NCI-H128 (cell line): ENCODE results near the gene ACOX3.
"Not testable (repeated sequence)": the region's sequence is repeated elsewhere in the genome, so short reads cannot be mapped to it uniquely, and the experiment has no call there.

Experiments used
- DNase-seq: peaks from one replicate; lab custom pipeline; 2025; ENCODE audit not compliant: unreplicated experiment; lab: John Stamatoyannopoulos, UW

ACOX3 gene

DNA sequence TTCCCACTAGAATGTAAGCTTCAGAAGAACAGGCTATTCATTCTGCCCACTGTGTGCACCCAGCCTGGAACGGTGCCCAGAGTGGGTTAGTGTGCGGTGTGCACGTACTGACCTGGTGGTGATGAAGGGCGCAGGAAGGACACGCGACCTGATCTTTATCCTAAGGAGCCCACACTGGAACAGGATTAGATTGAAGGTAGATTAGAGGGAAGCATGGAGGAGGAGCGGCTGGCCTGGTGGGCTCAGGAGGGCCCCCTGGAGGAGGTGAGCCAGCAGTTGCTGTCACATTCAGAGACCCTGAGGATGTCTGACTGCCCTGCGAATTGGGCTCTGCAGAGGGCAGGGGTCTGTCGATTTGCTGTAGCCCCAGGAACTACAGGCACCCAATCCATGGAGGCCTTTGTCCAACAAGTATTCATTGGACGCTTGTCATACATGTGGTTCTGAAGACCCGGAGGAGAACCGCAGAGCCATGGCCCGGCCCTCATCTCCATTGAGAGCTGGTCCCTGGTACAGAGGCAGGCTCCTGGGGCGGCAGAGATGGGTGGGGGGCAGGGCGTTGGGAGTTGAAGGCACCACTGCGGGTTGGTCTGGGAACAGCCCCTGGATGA is 97.8 kb downstream of the ACOX3 start:
- no peak for DNase-seq

GRCh38 chr4:8341691-8342090 is 98.8 kb downstream of the ACOX3 start:
- no peak for DNase-seq

DNA sequence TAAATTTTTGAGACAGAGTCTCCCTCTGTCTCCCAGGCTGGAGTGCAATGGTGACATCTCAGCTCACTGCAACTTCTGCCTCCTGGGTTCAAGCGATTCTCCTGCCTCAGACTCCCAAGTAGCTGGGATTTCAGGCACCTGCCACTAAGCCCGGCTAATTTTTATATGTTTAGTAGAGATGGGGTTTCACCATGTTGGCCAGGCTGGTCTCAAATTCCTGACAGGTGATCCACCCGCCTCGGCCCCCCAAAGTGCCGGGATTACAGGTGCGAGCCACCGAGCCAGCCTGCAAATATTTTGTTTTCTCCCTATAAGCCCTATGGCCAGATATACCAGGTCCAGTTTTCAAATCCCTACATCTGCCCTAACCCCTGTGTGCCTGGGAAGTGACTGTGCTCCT is 99.2 kb downstream of the ACOX3 start:
- DNase-seq, result not testable (repeated sequence)

DNA sequence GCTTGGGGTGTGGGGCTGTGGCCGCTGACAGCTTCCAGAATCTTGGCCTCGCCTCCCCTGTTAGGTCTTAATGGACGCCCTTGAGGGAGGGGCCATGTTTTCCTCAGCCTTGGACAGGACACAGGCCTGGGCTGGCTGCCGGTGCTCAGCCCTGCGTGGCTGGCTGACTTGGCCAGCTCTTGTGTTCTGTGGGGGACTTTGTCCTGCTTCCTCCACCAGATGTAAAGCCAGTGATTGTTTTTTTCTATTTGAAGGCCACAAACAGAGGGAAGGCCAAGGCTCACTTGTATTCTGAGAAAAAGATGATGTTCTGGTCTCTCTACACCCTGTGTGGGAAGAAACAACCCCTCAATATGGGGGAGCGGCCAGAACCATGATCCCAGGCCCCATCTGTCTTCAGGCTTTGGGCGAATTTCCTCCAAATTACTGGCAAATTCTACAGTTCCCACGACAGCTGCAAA is 99.7 kb downstream of the ACOX3 start:
- DNase-seq, result no peak

GRCh38 chr4:8338351-8338961 is 102.1 kb downstream of the ACOX3 start:
- no peak for DNase-seq

DNA sequence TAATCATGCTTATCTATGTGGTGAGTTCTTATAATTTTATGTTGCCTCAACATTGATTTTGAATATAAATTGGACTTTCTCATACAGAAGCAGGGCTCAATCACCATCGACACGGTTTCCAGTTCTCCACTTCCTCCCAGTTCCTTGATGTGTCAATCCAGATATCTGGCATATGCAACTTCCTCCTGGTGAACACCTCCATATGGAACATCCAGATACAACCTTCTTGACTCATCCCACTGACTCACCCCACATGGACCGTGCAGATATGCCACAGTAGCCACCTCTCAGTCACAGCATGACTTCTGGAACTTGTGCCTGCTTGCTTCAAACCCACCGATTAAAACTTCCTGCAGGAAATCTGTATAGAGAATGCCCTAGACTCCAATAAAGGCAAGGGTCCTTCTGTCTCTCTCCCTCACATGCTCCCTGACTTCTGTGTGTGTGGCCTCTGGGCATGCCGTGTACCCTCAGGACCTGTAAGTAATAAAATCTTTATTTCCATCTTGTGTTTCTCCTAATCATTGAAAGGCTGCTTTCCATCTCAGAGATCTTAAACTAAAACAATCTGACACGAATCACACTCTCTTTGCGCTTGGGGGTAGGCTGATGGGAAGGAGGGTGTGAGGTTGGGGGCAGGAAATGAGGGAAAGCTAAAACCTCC is 104.0 kb downstream of the ACOX3 start:
- no peak for DNase-seq

DNA sequence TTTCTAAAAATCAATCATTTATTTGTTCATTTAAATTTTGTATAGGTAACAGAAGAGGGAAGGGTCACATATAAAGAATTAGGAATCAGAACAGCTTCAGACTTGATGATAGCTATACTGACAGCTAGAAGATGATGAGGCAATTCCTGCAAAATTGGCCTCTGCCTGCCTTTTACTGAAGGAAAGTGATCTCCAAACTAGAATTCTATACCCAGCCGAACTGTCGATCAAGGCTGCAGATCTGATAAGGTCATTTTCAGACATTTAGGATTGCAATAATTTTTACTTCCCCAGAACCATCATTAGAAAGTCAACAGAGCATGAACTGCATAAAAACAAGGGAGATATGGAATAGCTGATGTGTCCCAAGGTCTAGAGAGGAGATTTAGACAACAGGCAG is 104.7 kb downstream of the ACOX3 start:
- DNase-seq, result no peak

GRCh38 chr4:8334786-8335460 is 105.6 kb downstream of the ACOX3 start:
- DNase-seq, result no peak

- no peak for DNase-seq
These were observed 106.6 kb downstream of the ACOX3 start for GRCh38 chr4:8333726-8334460.

GRCh38 chr4:8332891-8333331 is 107.6 kb downstream of the ACOX3 start:
- no peak for DNase-seq

DNA sequence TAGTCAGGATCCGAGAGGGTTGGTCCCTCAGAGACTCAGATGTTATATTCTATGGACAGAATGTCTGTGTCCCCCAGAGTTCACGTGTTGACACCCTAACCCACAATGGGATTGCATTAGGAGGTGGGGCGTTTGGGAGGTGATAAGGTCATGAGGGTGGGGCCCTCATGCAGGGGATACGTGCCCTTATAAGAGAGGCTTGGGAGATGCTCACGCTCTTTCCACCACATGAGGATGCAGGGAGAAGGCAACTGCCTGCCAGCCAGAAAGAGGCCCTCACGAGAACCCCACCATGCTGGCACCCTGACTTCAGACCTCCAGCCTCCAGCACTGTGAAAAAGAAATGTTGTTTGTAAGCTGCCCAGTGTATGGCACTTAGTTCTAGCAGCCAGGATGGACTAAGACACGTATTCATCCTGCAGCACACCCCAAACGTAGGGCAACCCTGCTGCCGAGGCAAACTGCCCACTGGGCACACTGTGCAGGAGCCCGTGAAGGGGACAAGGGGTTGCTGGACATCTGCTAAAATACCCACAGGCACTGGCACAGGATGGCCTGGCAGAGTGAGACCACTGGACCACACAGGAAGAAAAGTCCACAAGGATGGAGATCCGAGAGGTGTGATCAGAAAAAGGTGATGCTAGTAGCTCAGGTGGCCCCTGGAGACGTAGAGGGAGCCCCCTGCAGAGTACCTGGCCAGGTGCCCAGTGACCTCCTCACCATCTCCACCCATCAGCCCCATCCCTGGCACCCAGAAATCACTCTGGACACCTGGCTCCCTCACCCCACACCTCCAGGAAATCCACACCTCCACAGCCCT is 108.3 kb downstream of the ACOX3 start:
- no peak for DNase-seq

DNA sequence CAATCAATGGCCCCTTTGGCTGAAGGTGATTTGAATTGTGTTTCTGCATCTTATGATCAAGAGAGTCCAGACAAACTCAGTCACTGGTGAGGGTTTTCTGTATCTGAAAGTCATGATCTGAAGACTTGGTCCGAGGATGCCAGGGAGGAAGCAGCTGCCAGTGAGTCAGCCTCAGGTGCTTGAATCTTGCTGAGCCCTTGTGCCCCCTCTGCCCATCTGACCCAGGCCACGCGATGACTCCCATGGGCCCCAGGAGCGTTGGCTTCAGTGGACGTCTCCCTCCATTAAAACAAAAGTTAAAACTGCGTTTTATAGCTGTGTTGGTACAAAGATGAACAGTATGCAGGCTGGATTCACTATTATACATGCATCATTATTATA is 109.0 kb downstream of the ACOX3 start:
- no peak for DNase-seq

- DNase-seq, result no peak
These were observed 109.5 kb downstream of the ACOX3 start for GRCh38 chr4:8330821-8331574.

DNA sequence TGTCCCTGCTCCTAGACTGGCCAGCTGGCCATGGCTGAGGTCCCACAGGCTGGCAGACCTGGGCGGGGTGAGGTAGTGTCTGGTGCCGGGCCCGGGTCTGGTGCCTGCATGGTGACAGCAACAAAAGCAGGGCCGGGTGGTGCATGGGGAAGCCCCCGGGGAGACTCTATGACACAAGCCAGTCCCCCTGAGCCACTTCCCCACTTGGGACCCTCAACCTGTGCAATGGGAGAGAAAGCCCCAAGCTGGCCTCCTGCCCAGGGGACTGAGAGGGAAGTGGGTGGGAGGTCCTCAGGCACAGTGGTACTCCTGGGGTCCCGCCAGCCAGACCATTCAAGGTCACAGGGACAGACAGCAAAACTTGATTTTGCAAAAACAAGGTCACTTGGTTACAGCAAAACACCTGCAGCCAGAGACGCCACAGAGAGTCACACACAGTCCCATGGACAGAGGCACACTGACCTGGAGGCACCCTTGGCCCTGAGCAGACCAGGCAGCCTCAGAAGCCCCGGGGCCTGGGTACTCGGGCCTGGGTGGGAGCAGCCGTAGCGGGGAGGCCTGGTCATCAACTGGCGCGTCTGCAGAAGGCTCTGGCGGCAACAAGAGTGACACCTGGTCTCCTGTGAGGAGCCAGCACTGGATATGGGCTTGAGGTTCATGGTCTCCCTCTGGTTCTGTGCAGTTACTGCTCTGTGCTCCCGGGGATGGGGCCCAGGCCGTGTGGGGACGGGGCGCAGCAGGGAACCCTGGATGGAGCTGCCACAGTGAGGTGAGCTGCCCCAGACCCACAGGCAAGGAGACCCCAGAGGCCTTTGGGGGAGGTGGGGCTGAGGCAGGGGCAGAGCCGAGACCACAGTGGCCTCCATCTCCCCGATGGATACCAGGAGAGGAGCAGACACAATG is 110.4 kb downstream of the ACOX3 start:
- DNase-seq, result no peak

GRCh38 chr4:8329560-8329858 is 111.0 kb downstream of the ACOX3 start:
- DNase-seq, result no peak

- no peak for DNase-seq
These were observed 111.5 kb downstream of the ACOX3 start for GRCh38 chr4:8328866-8329559.

DNA sequence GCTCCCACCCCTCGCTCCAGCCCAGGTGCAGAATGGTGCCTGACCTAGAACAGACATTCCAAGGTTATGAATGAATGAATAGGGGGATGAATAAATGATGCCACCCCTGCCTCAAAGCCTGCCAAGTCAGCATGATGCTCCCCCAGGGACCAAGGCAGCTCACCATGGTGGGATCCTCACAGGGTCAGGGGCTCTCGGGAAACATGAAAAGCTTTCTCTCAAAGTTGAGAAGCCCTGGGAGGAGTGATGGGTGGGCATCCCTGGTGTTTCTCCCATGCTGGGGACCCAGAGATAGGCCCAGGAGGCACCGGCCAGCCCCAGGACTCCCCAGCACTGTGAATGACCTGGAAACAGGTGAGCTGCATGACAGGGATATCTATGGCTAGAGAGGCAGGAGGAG is 112.1 kb downstream of the ACOX3 start:
- DNase-seq, result no peak

DNA sequence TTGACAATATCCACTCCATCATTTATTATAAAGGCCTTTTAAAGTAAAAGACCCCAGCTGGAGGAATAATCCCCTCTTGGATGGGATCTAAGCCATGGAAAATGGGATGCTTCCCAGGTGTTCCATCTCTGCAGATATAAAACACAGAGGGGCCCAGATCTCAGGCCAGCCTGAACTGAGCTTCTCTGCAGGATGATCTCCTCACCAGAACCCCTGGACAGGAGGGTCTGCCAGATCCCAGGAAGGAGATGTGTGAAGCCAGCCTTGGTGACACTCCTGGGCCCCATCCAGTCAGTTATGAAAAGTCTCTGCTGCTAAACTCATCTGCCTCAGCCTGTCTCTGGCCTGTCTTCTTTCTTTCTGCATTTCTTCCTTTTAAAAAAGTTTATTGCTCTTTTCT is 114.3 kb downstream of the ACOX3 start:
- no peak for DNase-seq
